T-helper 1 cell treated with Interleukin-12 subunit alpha and Interleukin-12 subunit beta and Interleukin-4 antibody, amounts not matched to agents 30 μg/mL and 1 μg/mL, for 36 hours (primary cell): ENCODE data around the gene NPIPB6.
"Not testable (repeated sequence)": the region's sequence is repeated elsewhere in the genome, so short reads cannot be mapped to it uniquely, and the experiment has no call there.

Source experiments
- H3K27ac Mint-ChIP-seq: one replicate; pipeline ENCODE4 v1.8.0; 2021; ENCODE audit warnings: mild to moderate bottlenecking, mixed read lengths
- H3K27me3 Mint-ChIP-seq: one replicate; pipeline ENCODE4 v1.8.0; 2021; ENCODE audit warnings: low read depth, mixed read lengths
- H3K36me3 Mint-ChIP-seq: one replicate; pipeline ENCODE4 v1.8.0; 2021; ENCODE audit warnings: low read depth, mixed read lengths
- H3K4me1 Mint-ChIP-seq: one replicate; pipeline ENCODE4 v1.8.0; 2021; ENCODE audit warnings: low read depth, mixed read lengths
- H3K4me3 Mint-ChIP-seq: one replicate; pipeline ENCODE4 v1.8.0; 2021; ENCODE audit warnings: mild to moderate bottlenecking, moderate library complexity, mixed read lengths
- H3K9me3 Mint-ChIP-seq: one replicate; pipeline ENCODE4 v1.8.0; 2021; ENCODE audit warnings: mixed read lengths

The NPIPB6 gene

DNA sequence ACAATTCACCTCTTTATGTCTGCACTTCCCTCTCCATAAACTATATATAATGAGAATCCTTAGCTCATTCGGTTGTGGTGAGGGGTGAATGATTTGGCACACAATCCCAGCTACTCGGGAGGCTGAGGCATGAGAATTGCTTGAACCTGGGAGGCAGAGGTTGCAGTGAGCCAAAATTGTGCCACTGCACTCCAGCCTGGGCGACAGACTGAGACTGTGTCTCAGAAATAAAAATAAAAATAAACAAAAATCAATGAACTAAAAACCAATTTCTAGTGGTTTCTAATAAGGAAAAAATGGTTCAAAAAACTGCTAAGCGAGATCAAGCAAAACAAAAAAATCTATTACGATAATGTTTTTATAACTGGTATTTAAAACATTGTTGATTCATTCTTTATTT is at the start of gene NPIPB6:
TSS of gene NPIPB6 (minus strand) at position 101 of the 400 bp plus-strand sequence. CDS start 686 bp downstream, outside the sequence.
- not testable (repeated sequence) for H3K27ac Mint-ChIP-seq, H3K4me3 Mint-ChIP-seq, H3K4me1 Mint-ChIP-seq, H3K36me3 Mint-ChIP-seq, H3K9me3 Mint-ChIP-seq, H3K27me3 Mint-ChIP-seq

DNA sequence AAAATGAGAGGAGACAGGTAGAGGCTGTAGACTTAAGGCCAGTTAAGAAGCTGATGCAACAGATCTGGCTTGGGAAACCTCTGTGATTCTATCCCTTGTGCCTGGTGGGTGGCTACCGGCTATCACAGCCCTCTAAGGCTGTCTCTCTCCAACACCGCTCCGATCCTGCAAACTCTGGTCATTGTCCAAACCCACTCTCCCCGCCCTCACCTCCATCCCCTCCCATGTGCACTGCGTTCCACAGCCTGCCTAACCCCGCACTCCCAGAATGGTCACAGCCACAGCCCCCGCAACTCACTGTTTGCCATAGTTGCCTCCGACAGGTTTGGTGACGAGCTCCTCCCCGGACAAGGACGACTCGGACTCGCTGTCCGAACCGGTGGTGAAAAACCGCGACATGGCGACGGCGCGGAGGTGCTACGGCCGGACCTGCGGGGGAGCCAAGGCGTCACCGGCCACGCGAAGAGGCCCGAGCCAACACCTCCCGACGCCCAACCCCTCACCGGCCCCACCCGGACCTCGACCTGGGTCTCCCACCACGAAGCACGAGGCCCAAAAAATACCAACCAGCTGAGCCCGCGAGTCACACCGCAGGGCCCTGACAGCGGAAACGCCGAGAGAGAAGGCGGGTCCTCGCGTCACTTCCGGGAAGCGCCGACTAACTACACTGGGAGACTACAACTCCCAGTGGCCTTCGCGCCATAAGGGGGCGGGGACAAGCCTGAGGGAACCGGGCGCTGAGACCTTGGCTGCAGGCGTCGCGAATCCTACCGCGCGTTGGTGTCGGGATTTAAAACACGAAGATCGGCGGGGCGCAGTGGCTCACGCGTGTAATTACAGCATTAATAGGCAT is 40.1 kb upstream of the NPIPB6 start, which contains the start of gene EIF3CL:
TSS of gene EIF3CL (minus strand) at position 622 of the 853 bp plus-strand sequence. CDS start at position 399, 223 bp downstream.
- H3K27me3 Mint-ChIP-seq, H3K9me3 Mint-ChIP-seq, H3K36me3 Mint-ChIP-seq, H3K4me1 Mint-ChIP-seq: not testable (repeated sequence)
- Mint-ChIP-seq H3K27ac (peak within 1 kb of the TSS; percentile 49), H3K4me3 (peak within 1 kb of the TSS; percentile 75)

- H3K36me3 Mint-ChIP-seq, H3K4me3 Mint-ChIP-seq, H3K4me1 Mint-ChIP-seq: not testable (repeated sequence)
These were observed 28.7 kb upstream of the NPIPB6 start for GRCh38 chr16:28392054-28392453.

GRCh38 chr16:28382177-28382867 is 19.0 kb upstream of the NPIPB6 start:
- not testable (repeated sequence) for H3K27ac Mint-ChIP-seq, H3K4me1 Mint-ChIP-seq, H3K9me3 Mint-ChIP-seq, H3K27me3 Mint-ChIP-seq, H3K4me3 Mint-ChIP-seq, H3K36me3 Mint-ChIP-seq

More at GRCh38 chr16:28392054-28392453, 28.7 kb upstream of the NPIPB6 start:
- H3K27me3 Mint-ChIP-seq, H3K27ac Mint-ChIP-seq, H3K9me3 Mint-ChIP-seq: not testable (repeated sequence)

DNA sequence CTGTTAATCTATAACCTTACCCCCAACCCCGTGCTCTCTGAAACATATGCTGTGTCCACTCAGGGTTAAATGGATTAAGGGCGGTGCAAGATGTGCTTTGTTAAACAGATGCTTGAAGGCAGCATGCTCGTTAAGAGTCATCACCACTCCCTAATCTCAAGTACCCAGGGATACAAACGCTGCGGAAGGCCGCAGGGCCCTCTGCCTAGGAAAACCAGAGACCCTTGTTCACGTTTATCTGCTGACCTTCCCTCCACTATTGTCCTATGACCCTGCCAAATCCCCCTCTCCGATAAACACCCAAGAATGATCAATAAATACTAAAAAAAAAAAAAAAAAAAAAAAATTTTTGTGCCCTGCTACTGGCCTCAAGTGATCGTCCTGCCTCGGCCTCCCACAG is 14.5 kb upstream of the NPIPB6 start:
- H3K4me1 Mint-ChIP-seq, H3K27ac Mint-ChIP-seq, H3K4me3 Mint-ChIP-seq, H3K36me3 Mint-ChIP-seq, H3K27me3 Mint-ChIP-seq, H3K9me3 Mint-ChIP-seq: not testable (repeated sequence)

DNA sequence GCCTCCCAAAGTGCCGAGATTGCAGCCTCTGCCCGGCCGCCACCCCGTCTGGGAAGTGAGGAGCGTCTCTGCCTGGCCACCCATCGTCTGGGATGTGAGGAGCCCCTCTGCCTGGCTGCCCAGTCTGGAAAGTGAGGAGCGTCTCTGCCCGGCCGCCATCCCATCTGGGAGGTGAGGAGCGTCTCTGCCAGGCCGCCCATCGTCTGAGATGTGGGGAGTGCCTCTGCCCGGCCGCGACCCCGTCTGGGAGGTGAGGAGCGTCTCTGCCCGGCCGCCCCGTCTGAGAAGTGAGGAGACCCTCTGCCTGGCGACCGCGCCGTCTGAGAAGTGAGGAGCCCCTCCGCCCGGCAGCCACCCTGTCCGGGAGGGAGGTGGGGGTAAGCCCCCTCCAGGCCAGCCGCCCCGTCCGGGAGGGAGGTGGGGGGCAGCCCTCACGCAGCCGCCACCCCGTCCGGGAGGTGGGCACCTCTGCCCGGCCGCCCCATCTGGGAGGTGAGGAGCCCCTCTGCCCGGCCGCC is 13.9 kb upstream of the NPIPB6 start:
- H3K9me3 Mint-ChIP-seq, H3K27me3 Mint-ChIP-seq, H3K27ac Mint-ChIP-seq, H3K36me3 Mint-ChIP-seq, H3K4me3 Mint-ChIP-seq, H3K4me1 Mint-ChIP-seq: not testable (repeated sequence)

- not testable (repeated sequence) for H3K36me3 Mint-ChIP-seq, H3K27ac Mint-ChIP-seq, H3K4me1 Mint-ChIP-seq, H3K4me3 Mint-ChIP-seq, H3K27me3 Mint-ChIP-seq, H3K9me3 Mint-ChIP-seq
These were observed 11.8 kb upstream of the NPIPB6 start for GRCh38 chr16:28375115-28375514.

DNA sequence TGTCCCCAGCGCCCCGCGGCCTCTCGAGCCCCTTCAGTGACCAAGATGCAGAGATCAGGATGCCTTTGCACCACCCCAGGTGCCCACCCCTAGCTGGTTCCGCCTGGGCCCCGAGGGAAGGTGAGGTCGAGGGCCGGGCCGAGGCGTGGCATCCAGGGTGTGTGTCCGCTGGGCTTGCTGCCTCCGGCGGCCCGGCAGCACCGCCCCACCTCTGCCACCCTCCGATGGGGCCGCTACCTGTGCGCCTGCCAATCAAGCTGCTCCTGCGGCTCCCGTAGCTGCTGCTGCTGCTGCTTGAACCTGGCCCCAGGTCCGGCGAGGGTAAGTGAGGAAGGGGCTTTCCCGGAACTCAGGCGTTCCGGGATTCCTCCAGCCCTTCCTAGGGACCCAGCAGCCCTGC is 11.0 kb upstream of the NPIPB6 start:
- H3K27me3 Mint-ChIP-seq, H3K36me3 Mint-ChIP-seq, H3K4me1 Mint-ChIP-seq, H3K4me3 Mint-ChIP-seq, H3K9me3 Mint-ChIP-seq, H3K27ac Mint-ChIP-seq: not testable (repeated sequence)

GRCh38 chr16:28367926-28368325 is 4.6 kb upstream of the NPIPB6 start:
- not testable (repeated sequence) for H3K4me3 Mint-ChIP-seq, H3K27me3 Mint-ChIP-seq, H3K4me1 Mint-ChIP-seq, H3K9me3 Mint-ChIP-seq, H3K36me3 Mint-ChIP-seq, H3K27ac Mint-ChIP-seq

- not testable (repeated sequence) for H3K36me3 Mint-ChIP-seq, H3K4me1 Mint-ChIP-seq, H3K27ac Mint-ChIP-seq, H3K9me3 Mint-ChIP-seq, H3K27me3 Mint-ChIP-seq, H3K4me3 Mint-ChIP-seq
These were observed 1.2 kb upstream of the NPIPB6 start for GRCh38 chr16:28364268-28365173.

DNA sequence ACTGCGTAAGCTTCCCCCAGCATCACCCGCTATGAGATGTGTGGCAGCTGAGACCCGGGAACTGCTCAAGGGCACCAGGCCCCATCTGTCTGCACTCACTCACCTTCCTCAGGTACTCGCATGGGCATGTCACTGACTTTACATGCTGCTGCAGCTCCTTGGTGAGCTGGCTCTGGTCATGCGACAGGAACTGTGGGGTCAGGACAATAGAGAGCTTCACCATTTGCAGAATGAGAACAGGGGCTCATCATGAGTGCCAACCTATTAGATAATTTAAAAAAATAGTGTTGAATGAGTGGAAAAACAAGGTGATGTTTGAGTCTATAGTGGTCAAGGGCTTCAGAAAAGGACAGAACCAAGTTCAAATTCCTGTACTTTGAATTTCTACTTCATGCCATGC is 708 bp downstream of the NPIPB6 start:
- not testable (repeated sequence) for H3K4me1 Mint-ChIP-seq, H3K27ac Mint-ChIP-seq, H3K9me3 Mint-ChIP-seq, H3K4me3 Mint-ChIP-seq, H3K36me3 Mint-ChIP-seq, H3K27me3 Mint-ChIP-seq

- not testable (repeated sequence) for H3K4me3 Mint-ChIP-seq, H3K9me3 Mint-ChIP-seq, H3K27me3 Mint-ChIP-seq, H3K27ac Mint-ChIP-seq, H3K36me3 Mint-ChIP-seq, H3K4me1 Mint-ChIP-seq
These were observed 25.1 kb downstream of the NPIPB6 start for GRCh38 chr16:28338230-28338629.

DNA sequence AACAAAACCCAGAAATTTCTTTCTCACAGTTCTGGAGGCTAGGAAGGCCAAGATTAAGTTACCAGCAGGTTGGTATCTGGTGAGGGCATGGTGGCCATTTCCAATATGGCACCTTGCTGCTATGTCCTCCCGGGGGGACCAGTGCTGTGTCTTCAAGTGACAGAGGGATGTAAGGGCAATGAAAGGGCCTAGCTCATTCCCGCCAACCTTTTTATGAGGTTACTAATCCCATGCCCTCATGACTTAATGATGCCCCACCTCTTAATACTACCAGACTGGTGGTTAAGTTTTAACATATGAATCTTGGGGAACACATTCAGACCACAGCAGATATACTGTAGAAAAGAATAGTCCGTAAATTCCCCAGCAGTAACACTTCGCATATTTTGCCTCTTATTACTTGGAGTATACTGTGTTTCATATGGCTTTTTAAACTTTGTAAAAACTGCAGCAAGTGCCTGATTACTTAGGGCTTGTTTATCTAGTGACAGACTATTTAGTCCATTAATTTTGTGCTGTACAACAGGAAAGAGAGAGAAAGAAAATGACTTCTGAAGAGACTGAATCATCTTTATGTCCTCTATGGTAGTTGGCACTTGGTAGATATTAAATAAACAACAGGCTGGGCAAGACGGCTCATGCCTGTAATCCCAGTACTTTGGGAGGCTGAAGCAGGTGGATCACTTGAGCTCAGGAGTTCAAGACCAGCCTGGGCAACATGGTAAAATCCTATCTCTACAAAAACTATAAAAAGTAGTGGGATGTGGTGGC is 26.2 kb downstream of the NPIPB6 start:
- not testable (repeated sequence) for H3K27ac Mint-ChIP-seq, H3K4me1 Mint-ChIP-seq, H3K9me3 Mint-ChIP-seq, H3K36me3 Mint-ChIP-seq, H3K4me3 Mint-ChIP-seq, H3K27me3 Mint-ChIP-seq

DNA sequence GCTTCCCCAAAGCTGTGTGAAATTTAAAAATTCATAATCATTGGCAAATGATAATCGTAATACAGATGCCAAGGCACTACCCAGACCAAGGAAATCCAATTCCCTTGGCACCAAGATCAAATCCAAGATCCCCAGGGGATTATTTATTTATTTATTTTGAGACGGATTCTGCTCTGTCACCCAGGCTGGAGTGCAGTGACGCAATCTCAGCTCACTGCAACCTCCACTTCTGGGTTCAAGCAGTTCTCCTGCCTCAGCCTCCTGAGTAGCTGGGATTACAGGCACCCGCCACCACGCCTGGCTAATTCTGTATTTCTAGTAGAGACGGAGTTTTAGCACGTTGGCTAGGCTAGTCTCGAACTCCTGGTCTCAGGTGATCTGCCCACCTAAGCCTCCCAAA is 27.6 kb downstream of the NPIPB6 start:
- not testable (repeated sequence) for H3K27ac Mint-ChIP-seq, H3K27me3 Mint-ChIP-seq, H3K4me1 Mint-ChIP-seq, H3K9me3 Mint-ChIP-seq, H3K36me3 Mint-ChIP-seq, H3K4me3 Mint-ChIP-seq
